ENCODE results near the gene PTPRN2. TPM values are rescaled to one million over a fixed set of nuclear protein-coding genes. Genes with fewer than 3 reads are reported as not detected.

The PTPRN2 gene
- total and polyA plus RNA-seq, 5 experiments from 2014 or later = 0.69 to 1.5 (median 0.99) TPM

DNA sequence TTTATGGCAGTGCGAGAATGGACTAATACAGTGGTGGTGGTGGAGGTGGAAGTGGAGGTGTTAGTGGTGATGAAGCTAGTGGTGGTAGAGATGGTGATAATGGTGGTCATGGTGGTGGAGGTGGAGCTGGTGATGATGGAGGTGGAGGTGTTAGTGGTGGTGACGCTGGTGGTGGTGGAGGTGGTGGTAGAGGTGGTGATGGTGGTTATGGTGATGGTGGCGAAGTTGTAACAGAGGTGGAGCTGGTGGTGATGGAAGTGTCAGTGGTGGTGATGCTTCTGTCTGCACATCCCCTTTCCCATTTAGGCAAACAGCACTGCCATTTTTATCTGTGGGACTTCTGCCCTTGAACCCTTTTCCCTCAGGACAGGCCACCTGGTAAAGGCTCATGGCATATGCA lies 7.4 kb upstream of the PTPRN2 start:
- H3K27ac Mint-ChIP-seq = no peak overlapping the region
- no peak for DNase-seq
- no peaks in the 10 kb centered on the region for H3K36me3 Mint-ChIP-seq
- H3K4me3 Mint-ChIP-seq = no peak overlapping the region
- peaks cover 0 to 7% (median 2%) of the 10 kb centered on the region in 9 donors for H3K9me3 Mint-ChIP-seq
- POLR2A ChIA-PET = interaction anchor here (0.6 kb wide), 1 partner anchor 37 kb away, joined by 3 read pairs; no protein-coding TSS in a partner anchor
- H3K27me3 Mint-ChIP-seq = peaks cover 0 to 5% (median 0%) of the 10 kb centered on the region in 5 donors
- H3K4me1 Mint-ChIP-seq = no peaks in the 10 kb centered on the region
- ATAC-seq = no peak

DNA sequence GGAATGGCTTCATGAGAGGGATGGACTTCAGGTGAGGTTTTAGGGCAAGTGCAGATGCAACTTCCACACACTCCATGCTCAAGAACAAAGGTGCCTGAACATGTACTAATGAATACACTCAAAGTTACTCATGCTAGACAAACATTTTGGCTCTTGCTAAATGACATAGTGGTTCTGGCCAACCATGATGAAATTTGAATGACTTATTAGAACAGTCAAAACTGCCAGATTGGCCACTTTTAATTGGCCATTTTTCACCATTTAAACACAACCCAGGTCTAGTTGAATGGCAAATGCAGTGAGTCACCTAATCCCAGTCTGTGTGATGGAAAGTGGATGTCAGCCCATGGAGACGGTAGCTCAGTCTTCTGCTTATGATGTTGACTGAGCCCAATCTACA lies 4.9 kb upstream of the PTPRN2 start:
- DNase-seq (no peak), ATAC-seq (no peak)
- H3K9me3 Mint-ChIP-seq = peaks cover 0 to 8% (median 2%) of the 10 kb centered on the region in 9 donors
- H3K4me1 Mint-ChIP-seq = peaks cover 0 to 5% (median under 1%) of the 10 kb centered on the region in 4 donors
- POLR2A ChIA-PET = no interaction called here
- H3K27ac Mint-ChIP-seq = no peak overlapping the region
- H3K27me3 Mint-ChIP-seq = peaks cover 2 to 20% (median 16%) of the 10 kb centered on the region in 5 donors
- no peak overlapping the region for H3K4me3 Mint-ChIP-seq
- peaks cover 0 to 2% (median 0%) of the 10 kb centered on the region in 3 donors for H3K36me3 Mint-ChIP-seq

DNA sequence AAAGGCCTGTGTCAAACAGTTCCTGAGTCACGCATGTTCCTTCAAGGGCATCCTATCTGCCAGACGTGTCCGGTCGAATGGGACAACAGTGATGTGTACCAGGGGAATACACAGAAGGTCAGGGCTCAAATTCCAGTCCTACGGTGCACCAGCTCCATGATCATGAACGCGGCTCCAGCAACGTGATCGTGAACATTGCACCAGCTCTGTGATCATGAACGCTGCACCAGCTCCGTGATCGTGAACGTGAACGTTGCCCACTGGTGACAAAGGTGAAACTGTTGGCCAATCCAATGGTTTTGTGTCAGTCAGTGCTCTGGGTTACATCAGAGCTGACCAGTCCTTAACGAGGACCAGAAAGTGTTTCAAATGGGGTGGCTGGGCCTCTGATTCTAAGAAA lies 4.3 kb upstream of the PTPRN2 start:
- H3K27ac Mint-ChIP-seq = no peak overlapping the region
- no peak overlapping the region for H3K4me3 Mint-ChIP-seq
- H3K36me3 Mint-ChIP-seq = peaks cover 0 to 2% (median 0%) of the 10 kb centered on the region in 3 donors
- peaks cover 0 to 5% (median under 1%) of the 10 kb centered on the region in 4 donors for H3K4me1 Mint-ChIP-seq
- ATAC-seq = no peak
- peaks cover 0 to 8% (median 2%) of the 10 kb centered on the region in 9 donors for H3K9me3 Mint-ChIP-seq
- H3K27me3 Mint-ChIP-seq = peaks cover 2 to 20% (median 16%) of the 10 kb centered on the region in 5 donors
- POLR2A ChIA-PET = no interaction called here
- no peak for DNase-seq

DNA sequence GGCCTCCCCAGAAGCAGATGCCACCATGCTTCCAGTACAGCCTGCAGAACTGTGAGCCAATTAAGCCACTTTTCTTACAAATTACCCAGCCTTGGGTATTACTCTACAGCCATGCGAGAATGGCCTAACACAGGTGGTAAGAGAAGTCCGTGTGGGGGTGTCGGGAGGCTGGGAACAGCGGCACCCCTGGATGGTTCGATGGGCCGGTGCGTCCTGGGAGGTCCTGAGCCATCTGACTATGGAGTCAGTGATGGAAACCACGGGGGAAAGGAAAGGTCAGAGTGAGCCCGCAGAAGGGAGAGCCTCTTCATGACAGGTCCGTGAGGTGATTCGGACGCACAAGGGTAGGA lies 2.5 kb upstream of the PTPRN2 start:
- DNase-seq (no peak), ATAC-seq (no peak)
- POLR2A ChIA-PET = no interaction called here
- Mint-ChIP-seq H3K27me3 (peaks cover 12 to 34% (median 28%) of the 10 kb centered on the region in 5 donors), H3K9me3 (peaks cover 0 to 7% (median 2%) of the 10 kb centered on the region in 9 donors), H3K27ac (no peak overlapping the region), H3K4me1 (peaks cover 3 to 15% (median 12%) of the 10 kb centered on the region in 4 donors), H3K36me3 (peaks cover 0 to 3% (median 2%) of the 10 kb centered on the region in 3 donors), H3K4me3 (peak overlapping the region in 2 of 10 donors; percentile 21 to 73)

DNA sequence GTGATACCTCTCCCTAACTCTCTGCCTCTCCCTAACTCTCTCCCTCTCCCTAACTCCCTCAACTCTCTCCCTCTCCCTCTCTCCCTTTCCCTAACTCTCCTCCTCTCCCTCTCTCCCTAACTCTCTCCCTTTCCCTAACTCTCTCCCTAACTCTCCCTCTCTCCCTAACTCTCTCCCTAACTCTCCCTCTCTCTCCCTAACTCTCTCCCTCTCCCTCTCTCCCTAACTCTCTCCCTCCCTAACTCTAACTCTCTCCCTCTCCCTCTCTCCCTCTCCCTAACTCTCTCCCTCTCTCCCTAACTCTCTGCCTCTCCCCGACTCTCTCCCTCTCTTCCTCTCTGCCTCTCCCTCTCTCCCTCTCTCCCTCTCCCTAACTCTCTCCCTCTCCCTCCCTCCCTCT lies 2.0 kb upstream of the PTPRN2 start:
- no peak for DNase-seq
- Mint-ChIP-seq H3K4me3 (peak overlapping the region in 6 of 10 donors; percentile 10 to 73 (median 31)), H3K27me3 (peaks cover 16 to 39% (median 28%) of the 10 kb centered on the region in 5 donors), H3K27ac (no peak overlapping the region), H3K4me1 (peaks cover 3 to 15% (median 12%) of the 10 kb centered on the region in 4 donors), H3K9me3 (peaks cover 0 to 7% (median 3%) of the 10 kb centered on the region in 9 donors), H3K36me3 (peaks cover 0 to 3% (median 2%) of the 10 kb centered on the region in 3 donors)
- no peak for ATAC-seq
- POLR2A ChIA-PET = no interaction called here

DNA sequence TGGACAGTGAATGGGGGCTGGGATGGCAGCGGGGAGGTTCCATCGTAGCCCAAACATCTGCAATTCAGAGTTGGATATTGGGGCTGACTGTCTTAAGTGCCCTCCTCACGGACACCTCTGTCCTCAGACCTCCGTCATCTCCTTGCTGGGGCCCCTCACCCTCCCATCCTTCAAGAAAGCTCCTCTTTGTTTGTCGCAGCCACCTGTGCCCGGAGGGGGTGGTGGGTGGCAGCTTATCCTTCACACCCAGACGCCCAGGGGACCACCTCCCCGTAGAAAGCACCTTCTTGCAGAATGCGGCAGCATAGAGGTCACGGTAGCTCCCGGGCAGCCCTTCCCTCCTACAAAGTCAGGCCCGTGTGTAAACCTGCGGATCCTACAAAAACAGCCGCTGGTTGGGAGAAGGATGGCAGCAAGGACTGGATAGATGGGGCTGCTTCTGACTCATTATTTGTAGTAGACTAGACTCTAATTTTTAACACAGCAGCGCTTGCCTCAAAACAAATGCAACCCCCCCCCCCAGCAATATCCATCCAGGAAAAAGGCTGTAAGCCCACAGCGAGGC lies 1.3 kb upstream of the PTPRN2 start:
- no peak for ATAC-seq
- POLR2A ChIA-PET = no interaction called here
- peaks cover 0 to 3% (median 2%) of the 10 kb centered on the region in 3 donors for H3K36me3 Mint-ChIP-seq
- DNase-seq = no peak
- no peak overlapping the region for H3K27ac Mint-ChIP-seq
- H3K4me1 Mint-ChIP-seq = peaks cover 6 to 15% (median 12%) of the 10 kb centered on the region in 4 donors
- H3K27me3 Mint-ChIP-seq = peaks cover 21 to 46% (median 34%) of the 10 kb centered on the region in 5 donors
- H3K4me3 Mint-ChIP-seq = peak overlapping the region; percentile 28 to 83 (median 68)
- H3K9me3 Mint-ChIP-seq = peaks cover 0 to 7% (median 3%) of the 10 kb centered on the region in 9 donors

DNA sequence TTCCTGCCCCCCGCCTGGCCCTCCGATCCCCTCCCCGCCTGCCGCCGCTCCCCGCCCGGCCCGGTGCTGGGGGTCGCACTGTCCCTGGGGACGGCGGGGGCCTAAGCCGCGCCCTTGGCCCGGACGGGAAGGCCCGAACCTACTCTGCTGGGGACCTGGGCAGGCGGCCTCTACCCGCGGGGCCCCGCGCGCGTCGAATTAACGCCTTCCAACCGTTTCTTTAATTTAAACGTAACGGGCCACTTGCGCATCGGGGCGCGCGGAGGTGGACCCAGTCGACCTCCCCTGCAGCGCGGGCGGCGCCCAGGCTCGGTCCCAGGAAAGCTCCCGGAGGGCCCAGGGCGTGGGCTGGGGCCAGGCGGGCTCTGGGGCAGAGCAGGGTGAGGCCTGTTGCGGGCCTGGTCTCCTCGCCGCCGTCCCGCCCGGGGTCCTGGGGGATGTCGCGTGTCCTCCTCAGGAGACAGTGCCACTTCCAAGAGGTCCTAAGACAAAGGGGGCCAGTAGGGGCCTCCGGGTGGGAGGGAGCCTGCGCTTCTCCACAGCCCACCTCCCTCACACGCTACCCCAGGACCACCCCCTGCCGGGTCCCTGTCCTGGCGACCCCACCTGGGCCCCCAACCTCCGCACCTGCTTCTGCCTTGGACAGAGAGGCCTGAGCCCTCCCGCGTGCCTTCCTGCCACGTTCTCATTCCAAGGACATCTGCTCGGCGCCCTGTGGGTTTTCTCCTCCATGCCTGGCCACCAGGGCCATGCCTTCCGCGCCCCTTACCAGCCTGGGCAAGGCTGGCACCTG lies 658 bp upstream of the PTPRN2 start:
- Mint-ChIP-seq H3K4me1 (peaks cover 6 to 15% (median 12%) of the 10 kb centered on the region in 4 donors), H3K36me3 (peaks cover 0 to 3% (median 2%) of the 10 kb centered on the region in 3 donors), H3K27me3 (peaks cover 28 to 53% (median 41%) of the 10 kb centered on the region in 5 donors), H3K27ac (no peak overlapping the region), H3K4me3 (peak overlapping the region; percentile 28 to 83 (median 68)), H3K9me3 (peaks cover 0 to 10% (median 2%) of the 10 kb centered on the region in 9 donors)
- ATAC-seq = peak; percentile 23 to 53
- DNase-seq = no peak
- POLR2A ChIA-PET = no interaction called here

DNA sequence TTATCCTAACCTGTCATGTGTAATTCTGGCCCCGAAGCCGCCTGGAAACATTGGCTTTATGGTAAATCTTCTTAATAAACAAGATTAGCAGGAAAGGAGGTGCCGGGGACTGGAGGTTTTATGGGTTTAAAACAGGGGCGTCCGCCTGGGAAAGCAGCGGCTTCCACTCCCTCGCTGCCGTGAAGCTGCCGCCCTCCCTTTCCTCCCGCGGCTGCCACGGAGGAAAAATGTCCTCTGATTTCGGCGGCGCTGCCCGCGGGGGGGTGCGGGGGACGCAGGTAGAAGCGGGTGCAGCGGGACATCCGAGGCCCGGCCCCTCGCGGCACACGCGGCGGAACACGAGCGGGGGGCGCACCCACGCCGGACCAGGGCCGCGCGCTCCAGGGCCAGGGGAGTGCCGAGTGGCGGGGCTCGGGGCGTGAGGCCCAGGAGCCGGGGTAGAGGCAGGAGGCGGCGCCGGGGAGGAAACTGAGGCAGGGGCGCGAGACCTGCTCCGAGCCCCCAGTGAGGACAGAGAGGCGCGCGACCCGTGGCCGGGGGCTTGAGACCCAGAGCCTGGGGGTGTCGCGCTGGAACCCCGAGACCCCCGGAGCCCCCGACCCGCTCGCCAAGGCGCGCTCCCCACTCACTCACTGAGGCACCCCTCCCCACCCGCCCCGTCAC lies 993 bp downstream of the PTPRN2 start:
- Mint-ChIP-seq H3K4me1 (peaks cover 6 to 15% (median 12%) of the 10 kb centered on the region in 4 donors), H3K9me3 (peaks cover 0 to 8% (median 0%) of the 10 kb centered on the region in 9 donors), H3K4me3 (peak overlapping the region in 6 of 10 donors; percentile 4 to 72 (median 62)), H3K27ac (no peak overlapping the region), H3K36me3 (peaks cover 2 to 7% (median 3%) of the 10 kb centered on the region in 3 donors), H3K27me3 (peaks cover 33 to 66% (median 45%) of the 10 kb centered on the region in 5 donors)
- POLR2A ChIA-PET = no interaction called here
- ATAC-seq (no peak), DNase-seq (no peak)

DNA sequence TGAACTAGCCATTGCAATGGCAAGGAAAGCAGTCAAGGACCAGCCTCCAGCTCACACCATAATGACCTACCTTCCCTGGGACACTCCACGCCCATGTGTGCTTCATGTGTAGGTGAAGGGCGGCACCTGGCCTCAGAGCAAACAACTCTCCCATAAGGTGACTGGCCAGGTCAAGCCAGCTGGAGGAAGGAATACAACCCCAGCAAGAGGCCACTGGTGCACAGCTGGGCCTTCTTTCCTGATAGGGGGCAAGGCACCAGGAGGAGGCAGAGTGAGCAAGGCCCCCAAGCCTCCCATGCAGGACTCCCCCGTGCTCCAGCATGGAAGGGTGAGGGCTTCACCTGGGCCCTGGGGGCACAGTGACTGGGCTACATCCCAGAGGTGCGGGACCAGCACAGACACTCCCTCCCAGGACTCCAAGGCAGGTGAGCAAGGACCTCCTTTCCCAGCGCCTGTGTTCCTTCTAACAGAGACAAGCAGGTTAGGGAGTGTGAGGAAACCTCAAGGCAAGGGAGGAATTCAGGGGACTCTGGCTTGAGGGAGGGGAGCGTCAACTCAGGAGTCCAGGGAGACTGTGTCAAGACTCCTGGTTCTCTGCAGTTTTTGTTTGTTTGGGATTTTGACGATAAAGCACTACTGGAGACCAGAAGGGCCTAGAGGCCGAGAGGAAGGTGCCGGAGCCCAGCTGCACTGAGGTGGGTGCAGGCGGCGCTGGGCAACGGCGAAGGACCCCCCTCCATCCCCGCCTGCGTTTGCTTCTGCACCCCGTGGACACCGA lies 1.7 kb downstream of the PTPRN2 start:
- peaks cover 0 to 12% (median 0%) of the 10 kb centered on the region in 9 donors for H3K9me3 Mint-ChIP-seq
- peaks cover 6 to 15% (median 12%) of the 10 kb centered on the region in 4 donors for H3K4me1 Mint-ChIP-seq
- no peak overlapping the region for H3K27ac Mint-ChIP-seq
- ATAC-seq = no peak
- peaks cover 2 to 10% (median 3%) of the 10 kb centered on the region in 3 donors for H3K36me3 Mint-ChIP-seq
- POLR2A ChIA-PET = no interaction called here
- DNase-seq = no peak
- H3K4me3 Mint-ChIP-seq = peak overlapping the region; percentile 44 to 83 (median 70)
- peaks cover 34 to 71% (median 49%) of the 10 kb centered on the region in 5 donors for H3K27me3 Mint-ChIP-seq

DNA sequence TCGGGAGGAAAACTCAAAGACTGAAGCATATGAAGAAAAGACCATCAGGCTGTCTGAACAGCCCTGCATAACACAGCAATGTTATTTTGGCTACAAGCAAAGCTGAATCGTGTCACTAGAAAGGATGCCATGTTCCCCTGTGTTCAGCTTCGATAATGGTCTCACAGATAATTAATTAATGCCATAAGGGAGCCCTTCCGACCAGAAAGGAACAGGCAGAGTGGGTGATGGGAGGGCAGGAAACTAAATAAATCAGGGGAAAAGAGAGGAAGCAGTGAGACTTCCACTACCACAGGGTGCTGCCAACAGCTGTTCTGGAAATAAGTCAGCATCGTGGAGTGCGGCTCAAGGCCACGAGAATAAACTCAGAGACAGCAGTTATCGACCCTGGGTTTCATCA lies 3.2 kb downstream of the PTPRN2 start:
- Mint-ChIP-seq H3K36me3 (peaks cover 3 to 21% (median 7%) of the 10 kb centered on the region in 3 donors), H3K9me3 (peaks cover 0 to 27% (median 11%) of the 10 kb centered on the region in 9 donors), H3K4me1 (peaks cover 6 to 15% (median 12%) of the 10 kb centered on the region in 4 donors), H3K27ac (no peak overlapping the region), H3K4me3 (peak overlapping the region in 1 of 10 donors; percentile 21), H3K27me3 (peaks cover 37 to 67% (median 46%) of the 10 kb centered on the region in 5 donors)
- POLR2A ChIA-PET = no interaction called here
- ATAC-seq (no peak), DNase-seq (no peak)

DNA sequence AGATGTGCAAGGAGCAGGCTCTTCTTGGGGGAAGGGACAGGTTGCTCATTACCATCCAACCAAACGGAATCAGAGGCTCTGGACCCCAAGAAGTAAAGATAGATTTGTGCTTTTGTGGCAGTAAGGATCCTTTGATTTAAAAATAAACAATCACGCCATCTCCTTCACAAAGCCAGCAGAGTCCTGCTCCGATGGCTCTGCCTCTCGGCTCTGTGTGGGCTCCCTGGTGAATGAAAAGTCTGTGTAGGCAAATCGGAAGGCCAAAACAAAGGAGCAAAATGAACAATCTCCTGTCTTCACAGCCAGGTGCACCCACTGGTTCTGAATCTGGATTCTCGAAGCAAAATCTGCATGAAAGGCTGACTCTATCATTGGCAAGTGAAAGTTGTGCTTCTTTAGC lies 3.8 kb downstream of the PTPRN2 start:
- no peak for DNase-seq
- peaks cover 35 to 61% (median 41%) of the 10 kb centered on the region in 5 donors for H3K27me3 Mint-ChIP-seq
- POLR2A ChIA-PET = no interaction called here
- peaks cover 6 to 15% (median 11%) of the 10 kb centered on the region in 4 donors for H3K4me1 Mint-ChIP-seq
- no peak overlapping the region for H3K27ac Mint-ChIP-seq
- peaks cover 0 to 32% (median 15%) of the 10 kb centered on the region in 9 donors for H3K9me3 Mint-ChIP-seq
- peaks cover 3 to 25% (median 7%) of the 10 kb centered on the region in 3 donors for H3K36me3 Mint-ChIP-seq
- no peak for ATAC-seq
- H3K4me3 Mint-ChIP-seq = no peak overlapping the region

DNA sequence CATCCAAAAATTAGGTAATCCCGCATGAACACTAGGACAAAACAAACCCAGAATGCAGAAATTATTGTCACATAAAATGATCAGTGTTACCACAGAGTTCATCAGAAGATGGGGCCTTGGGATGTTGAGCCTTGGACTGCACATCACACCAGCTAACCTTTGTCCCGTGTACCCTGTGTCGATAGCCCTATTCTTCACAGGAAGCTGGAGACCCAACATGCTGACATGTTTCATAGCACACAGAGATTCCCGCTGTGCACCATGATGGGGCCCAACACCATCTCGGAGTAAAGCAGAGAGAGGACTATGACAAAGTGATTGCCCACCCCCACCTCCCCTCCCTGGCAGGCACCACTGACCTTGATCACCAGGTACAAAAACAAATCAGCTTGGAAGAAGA lies 4.5 kb downstream of the PTPRN2 start:
- H3K4me3 Mint-ChIP-seq = peak overlapping the region in 1 of 10 donors; percentile 25
- H3K27ac Mint-ChIP-seq = no peak overlapping the region
- POLR2A ChIA-PET = no interaction called here
- no peak for DNase-seq
- H3K36me3 Mint-ChIP-seq = peaks cover 3 to 25% (median 7%) of the 10 kb centered on the region in 3 donors
- peaks cover 0 to 34% (median 15%) of the 10 kb centered on the region in 9 donors for H3K9me3 Mint-ChIP-seq
- peaks cover 6 to 13% (median 9%) of the 10 kb centered on the region in 4 donors for H3K4me1 Mint-ChIP-seq
- ATAC-seq = no peak
- H3K27me3 Mint-ChIP-seq = peaks cover 35 to 57% (median 41%) of the 10 kb centered on the region in 5 donors

Measured in naive thymus-derived CD8-positive, alpha-beta T cell (primary cell).